SU-DHL-6 (cell line): ENCODE measurements around the gene PIP5K1B.

Source experiments
- H2AFZ ChIP-seq: fragments of 200-600 bp; sonication (generic); 2 replicates; pipeline ENCODE4 v1.6.1; 2014; ENCODE audit warnings: low read depth, mild to moderate bottlenecking, moderate library complexity, mixed read lengths, antibody characterized with exemption, low read length; ENCODE audit not compliant: severe bottlenecking
- H3F3A ChIP-seq: fragments of 200-600 bp; shearing (Covaris generic); 2 replicates; pipeline ENCODE4 v1.6.0; 2016; ENCODE audit warnings: antibody characterized with exemption, mild to moderate bottlenecking; ENCODE audit not compliant: insufficient read depth
- H3K27ac ChIP-seq: fragments of 200-600 bp; sonication (generic); 2 replicates; pipeline ENCODE4 v1.5.1; 2016; ENCODE audit warnings: low read depth, mild to moderate bottlenecking, low read length, moderate library complexity, mixed read lengths
- H3K27me3 ChIP-seq: fragments of 200-600 bp; sonication (generic), shearing (Covaris generic); 2 replicates; pipeline ENCODE4 v1.6.0; 2014; ENCODE audit warnings: mild to moderate bottlenecking, low read length
- H3K36me3 ChIP-seq: fragments of 200-600 bp; sonication (generic); 2 replicates; pipeline ENCODE4 v1.6.1; 2014; ENCODE audit warnings: mild to moderate bottlenecking, low read length, mixed read lengths
- H3K4me2 ChIP-seq: fragments of 300-600, 200-600 bp; shearing (Covaris generic), sonication (generic); 2 replicates; pipeline ENCODE4 v1.6.0; 2014; ENCODE audit warnings: low read length, low read depth, mild to moderate bottlenecking; ENCODE audit not compliant: poor library complexity, severe bottlenecking
- H3K4me3 ChIP-seq: fragments of 200-600 bp; sonication (generic); 2 replicates; pipeline ENCODE4 v1.5.1; 2014; ENCODE audit warnings: antibody characterized with exemption, low read length, mild to moderate bottlenecking, mixed read lengths; ENCODE audit not compliant: insufficient read depth, poor library complexity, severe bottlenecking
- H3K79me2 ChIP-seq: fragments of 200-600 bp; sonication (generic); 2 replicates; pipeline ENCODE4 v1.6.1; 2014; ENCODE audit warnings: mild to moderate bottlenecking, low read length, moderate library complexity; ENCODE audit not compliant: insufficient read depth
- H3K9ac ChIP-seq: fragments of 200-600 bp; sonication (generic); 2 replicates; pipeline ENCODE4 v1.7.0; 2014; ENCODE audit warnings: mild to moderate bottlenecking, low read length
- H3K9me2 ChIP-seq: fragments of 200-600 bp; sonication (generic); replicated peaks from 2 replicates; pipeline ENCODE4 v1.6.1; 2014; ENCODE audit warnings: low read length; ENCODE audit not compliant: insufficient read depth
- H3K9me3 ChIP-seq: fragments of 200-600 bp; sonication (generic); 2 replicates; pipeline ENCODE4 v1.6.1; 2014; ENCODE audit warnings: low read length, mixed read lengths; ENCODE audit not compliant: insufficient read depth
- H4K20me1 ChIP-seq: fragments of 200-600 bp; sonication (generic); 2 replicates; pipeline ENCODE4 v1.6.1; 2014; ENCODE audit warnings: low read depth, mild to moderate bottlenecking, antibody characterized with exemption, low read length, moderate library complexity, mixed read lengths
- EZH2phosphoT487 ChIP-seq: fragments of 200-600 bp; sonication (generic), shearing (Covaris generic); conservative IDR thresholded peaks from 2 replicates; pipeline ENCODE4 v1.6.1; 2018; ENCODE audit warnings: mild to moderate bottlenecking, antibody characterized with exemption, low read length, moderate library complexity, mixed read lengths
- TF ChIP-seq, protein P1 (sequence below): fragments of 200-600 bp; sonication (generic); IDR thresholded peaks from one replicate; pipeline ENCODE4 v1.5.1; 2017; ENCODE audit warnings: antibody characterized with exemption, mild to moderate bottlenecking, low read length, moderate library complexity; ENCODE audit not compliant: insufficient read depth, poor library complexity, severe bottlenecking

The PIP5K1B gene

DNA sequence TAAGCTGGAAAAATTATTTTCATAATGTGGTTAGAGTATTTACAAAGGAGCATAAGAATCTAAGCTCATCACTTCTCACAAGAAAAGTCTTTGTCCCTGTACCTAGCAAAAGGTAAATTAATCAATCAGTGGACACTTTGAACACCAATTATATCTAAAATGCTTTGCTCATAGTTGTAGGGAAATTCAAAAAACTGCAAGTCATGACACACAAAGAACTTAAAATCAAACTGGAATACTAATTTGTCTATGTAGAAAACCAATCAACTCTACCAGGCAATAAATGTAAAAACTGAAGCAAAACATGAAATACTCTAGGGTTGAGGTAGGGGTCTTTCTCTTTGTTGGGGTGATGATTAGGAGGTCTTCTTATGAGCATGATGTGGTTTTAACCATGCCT lies 173.4 kb downstream of the PIP5K1B start:
- no peaks in the 10 kb centered on the region for H3F3A ChIP-seq
- no peak overlapping the region for H2AFZ ChIP-seq
- no peaks in the 10 kb centered on the region for H3K9me2 ChIP-seq
- no peak overlapping the region for H3K9ac ChIP-seq
- no peak overlapping the region for H3K4me2 ChIP-seq
- no peaks in the 10 kb centered on the region for H3K27me3 ChIP-seq
- H4K20me1 ChIP-seq: no peaks in the 10 kb centered on the region
- H3K9me3 ChIP-seq: no peaks in the 10 kb centered on the region
- TF ChIP-seq EZH2phosphoT487: no peak
- TF ChIP-seq, protein P1, sequence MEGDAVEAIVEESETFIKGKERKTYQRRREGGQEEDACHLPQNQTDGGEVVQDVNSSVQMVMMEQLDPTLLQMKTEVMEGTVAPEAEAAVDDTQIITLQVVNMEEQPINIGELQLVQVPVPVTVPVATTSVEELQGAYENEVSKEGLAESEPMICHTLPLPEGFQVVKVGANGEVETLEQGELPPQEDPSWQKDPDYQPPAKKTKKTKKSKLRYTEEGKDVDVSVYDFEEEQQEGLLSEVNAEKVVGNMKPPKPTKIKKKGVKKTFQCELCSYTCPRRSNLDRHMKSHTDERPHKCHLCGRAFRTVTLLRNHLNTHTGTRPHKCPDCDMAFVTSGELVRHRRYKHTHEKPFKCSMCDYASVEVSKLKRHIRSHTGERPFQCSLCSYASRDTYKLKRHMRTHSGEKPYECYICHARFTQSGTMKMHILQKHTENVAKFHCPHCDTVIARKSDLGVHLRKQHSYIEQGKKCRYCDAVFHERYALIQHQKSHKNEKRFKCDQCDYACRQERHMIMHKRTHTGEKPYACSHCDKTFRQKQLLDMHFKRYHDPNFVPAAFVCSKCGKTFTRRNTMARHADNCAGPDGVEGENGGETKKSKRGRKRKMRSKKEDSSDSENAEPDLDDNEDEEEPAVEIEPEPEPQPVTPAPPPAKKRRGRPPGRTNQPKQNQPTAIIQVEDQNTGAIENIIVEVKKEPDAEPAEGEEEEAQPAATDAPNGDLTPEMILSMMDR: no peak
- H3K27ac ChIP-seq: no peak overlapping the region
- H3K36me3 ChIP-seq: no peaks in the 10 kb centered on the region
- no peak overlapping the region for H3K4me3 ChIP-seq
- H3K79me2 ChIP-seq: no peaks in the 10 kb centered on the region

DNA sequence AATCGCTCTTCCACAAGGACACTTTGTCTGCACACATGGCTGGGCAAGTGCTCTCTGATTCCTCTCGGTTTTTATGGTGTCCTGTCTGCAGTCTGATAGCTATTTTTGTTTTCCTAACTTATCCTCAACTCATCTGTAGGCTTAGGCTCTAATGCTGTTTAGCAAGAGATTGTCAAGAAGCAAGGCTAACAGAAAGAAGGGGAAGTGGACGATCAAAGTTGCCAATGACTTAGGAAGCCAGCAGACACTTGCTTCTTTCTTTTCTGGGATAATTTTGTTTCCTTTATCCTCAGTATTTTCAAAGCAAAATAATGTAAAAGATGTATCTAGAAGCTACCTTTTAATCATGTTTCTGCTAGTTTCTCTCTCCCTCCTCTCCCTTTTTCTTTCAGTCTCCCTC lies 178.2 kb downstream of the PIP5K1B start:
- no peaks in the 10 kb centered on the region for H3K79me2 ChIP-seq
- H3K9ac ChIP-seq: no peak overlapping the region
- H4K20me1 ChIP-seq: no peaks in the 10 kb centered on the region
- H3K4me2 ChIP-seq: no peak overlapping the region
- no peaks in the 10 kb centered on the region for H3K36me3 ChIP-seq
- H3K27me3 ChIP-seq: no peaks in the 10 kb centered on the region
- no peak overlapping the region for H3K27ac ChIP-seq
- no peak overlapping the region for H2AFZ ChIP-seq
- H3K9me3 ChIP-seq: no peaks in the 10 kb centered on the region
- H3F3A ChIP-seq: no peaks in the 10 kb centered on the region
- no peak overlapping the region for H3K4me3 ChIP-seq
- H3K9me2 ChIP-seq: no peaks in the 10 kb centered on the region
- TF ChIP-seq EZH2phosphoT487: no peak
- TF ChIP-seq, protein P1: no peak

DNA sequence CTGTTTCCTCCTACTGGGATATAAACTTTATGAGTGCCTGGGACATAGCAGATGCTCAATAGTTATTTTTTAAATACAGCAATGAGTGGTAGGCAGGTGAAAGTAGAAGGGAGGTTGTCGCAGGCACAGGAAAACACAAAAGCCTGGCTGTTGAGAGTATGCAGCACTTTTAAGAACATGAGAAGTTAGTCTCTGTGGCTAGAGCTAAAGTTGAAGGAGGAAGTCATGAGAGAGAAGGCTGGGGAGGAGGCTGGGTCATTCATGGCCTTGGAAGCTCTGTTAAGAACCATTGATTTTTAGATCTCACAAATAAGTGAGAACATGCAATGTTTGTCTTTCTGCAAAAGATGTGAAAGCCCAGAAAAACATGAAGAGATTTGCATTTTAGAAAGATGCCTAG lies 182.2 kb downstream of the PIP5K1B start:
- Histone ChIP-seq H3K9ac (no peak overlapping the region), H3K4me2 (no peak overlapping the region), H3K79me2 (no peaks in the 10 kb centered on the region), H4K20me1 (no peaks in the 10 kb centered on the region), H3F3A (no peaks in the 10 kb centered on the region), H2AFZ (no peak overlapping the region), H3K9me3 (no peaks in the 10 kb centered on the region), H3K9me2 (no peaks in the 10 kb centered on the region), H3K36me3 (no peaks in the 10 kb centered on the region), H3K4me3 (no peak overlapping the region), H3K27me3 (no peaks in the 10 kb centered on the region), H3K27ac (no peak overlapping the region)
- no peak for TF ChIP-seq EZH2phosphoT487
- TF ChIP-seq, protein P1: no peak

DNA sequence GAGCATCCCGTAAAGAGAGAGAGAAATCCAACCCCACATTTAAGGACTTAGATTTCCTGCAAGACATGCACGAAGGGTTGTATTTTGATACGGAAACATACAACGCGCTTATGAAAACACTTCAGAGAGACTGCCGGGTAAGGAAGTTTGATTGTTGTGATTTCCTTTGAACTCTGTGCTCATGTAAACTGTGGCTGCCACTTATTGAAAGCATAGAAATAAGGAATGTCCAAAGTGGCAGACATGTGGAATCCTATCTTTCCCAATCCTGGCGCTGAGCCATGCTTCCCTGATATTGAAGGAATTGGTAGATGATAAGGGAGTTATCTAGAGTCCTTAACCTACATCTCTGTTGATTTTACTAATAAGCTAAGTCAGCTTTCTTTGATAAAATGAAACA lies 189.5 kb downstream of the PIP5K1B start:
- Histone ChIP-seq H3K4me2 (no peak overlapping the region), H3K36me3 (no peaks in the 10 kb centered on the region), H3K27ac (no peak overlapping the region), H3K9me2 (no peaks in the 10 kb centered on the region), H3F3A (no peaks in the 10 kb centered on the region), H2AFZ (no peak overlapping the region), H3K9me3 (no peaks in the 10 kb centered on the region), H4K20me1 (no peaks in the 10 kb centered on the region), H3K27me3 (no peaks in the 10 kb centered on the region), H3K9ac (no peak overlapping the region), H3K79me2 (no peaks in the 10 kb centered on the region), H3K4me3 (no peak overlapping the region)
- TF ChIP-seq, protein P1: no peak
- no peak for TF ChIP-seq EZH2phosphoT487
